Right cardiac atrium (tissue), 5 donors: ENCODE results near the gene FAIM2. TPM values are rescaled to one million over a fixed set of nuclear protein-coding genes. Genes with fewer than 3 reads are reported as not detected.

Experiments
- ATAC-seq, 2 donors: fragments of 200-7000 bp; cut with Tn5 transposase; one replicate each; pipeline versions ENCODE4 v1.8.0 to v1.9.1; 2020; ENCODE audit warnings: moderate library complexity in 2 of 2, mild to moderate bottlenecking in 1 of 2
- DNase-seq, 3 donors: peaks; one replicate each; pipeline ENCODE4 v3.0.0-alpha.2; 2020
- H3K27ac ChIP-seq: one replicate; pipeline ENCODE4 v1.5.1; 2013; ENCODE audit warnings: mild to moderate bottlenecking, low read length, control low read depth, moderate library complexity
- H3K27me3 ChIP-seq: one replicate; pipeline ENCODE4 v1.6.1; 2013; ENCODE audit not compliant: control insufficient read depth, insufficient read depth
- H3K4me1 ChIP-seq: one replicate; pipeline ENCODE4 v1.6.1; 2013; ENCODE audit warnings: low read length; ENCODE audit not compliant: control insufficient read depth, insufficient read depth
- H3K4me3 ChIP-seq: one replicate; pipeline ENCODE4 v1.5.1; 2013; ENCODE audit warnings: low read length, control low read depth
- H3K9me3 ChIP-seq: one replicate; pipeline ENCODE4 v1.6.1; 2013; ENCODE audit warnings: low read length; ENCODE audit not compliant: control insufficient read depth
- WGBS: extraction: QIAGEN DNeasy Blood & Tissue Kit; methylation state at CpG from one replicate; pipeline ENCODE4 v1.1.7; 2013; 5-methylcytosine and 5-hydroxymethylcytosine counted together
- intact Hi-C, 4 donors: fragments of 100-400 bp; cut with DNase I; formaldehyde crosslinking; loops; one replicate each; pipeline versions ENCODE4 v1.11.0 to v1.14.0; 2022 to 2023
- polyA plus RNA-seq: library from polyadenylated mRNA; stranded (reverse); fragments of 200-250 nt; gene quantifications from one replicate; pipeline ENCODE4 v1.2.3, GENCODE V29; 2013
- total RNA-seq, 4 donors: library from RNA; stranded (reverse); fragmentation: NEBNext Ultra II Directional; extraction: Animal tissue kit (Norgen Biotek cat#: 25700); gene quantifications; one replicate each; pipeline ENCODE4 v1.2.1, GENCODE V29; 2021
- donor health status: healthy with polysubstance abuse.
- donor health status: DM: no; HTN: yes; CAD: no.
- donor health status: DM: no; HTN: no; CAD: no.
- donor health status: DM: no; HTN: yes; CAD: no; lungs with severe emphysema.
- donor health status: DM: yes; HTN: yes; CAD: no.

Gene FAIM2
- total and polyA plus RNA-seq, 5 donors: 10.4 to 37.4 (median 23.7) TPM

DNA sequence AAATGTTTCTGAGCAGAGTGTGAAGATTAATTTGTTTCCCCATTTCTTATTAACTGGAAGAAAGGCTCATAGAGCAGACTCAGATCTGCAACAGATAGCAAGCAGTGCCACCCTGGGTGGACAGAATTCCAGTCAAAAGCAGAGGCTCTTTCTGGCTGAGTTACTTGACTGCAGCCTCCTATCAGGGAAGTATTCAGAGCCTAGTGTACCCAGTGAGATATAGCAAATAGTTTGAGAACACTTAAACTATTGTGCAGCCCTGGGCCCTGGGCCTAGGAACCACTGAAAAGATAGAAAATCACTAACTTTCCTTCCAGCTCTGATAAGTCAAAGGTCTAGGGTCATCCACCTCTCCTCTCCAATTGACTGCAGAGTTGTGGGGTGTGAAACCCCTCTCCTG, 35.6 kb upstream of the FAIM2 start:
- no peaks in the 10 kb centered on the region for H3K27me3 ChIP-seq
- H3K27ac ChIP-seq: no peak overlapping the region
- DNase-seq (no peak), ATAC-seq (peak; percentile 33 to 52)
- no peaks in the 10 kb centered on the region for H3K9me3 ChIP-seq
- intact Hi-C loops: no loop called here
- H3K4me1 ChIP-seq: peaks cover 3% of the 10 kb centered on the region
- H3K4me3 ChIP-seq: no peak overlapping the region

DNA sequence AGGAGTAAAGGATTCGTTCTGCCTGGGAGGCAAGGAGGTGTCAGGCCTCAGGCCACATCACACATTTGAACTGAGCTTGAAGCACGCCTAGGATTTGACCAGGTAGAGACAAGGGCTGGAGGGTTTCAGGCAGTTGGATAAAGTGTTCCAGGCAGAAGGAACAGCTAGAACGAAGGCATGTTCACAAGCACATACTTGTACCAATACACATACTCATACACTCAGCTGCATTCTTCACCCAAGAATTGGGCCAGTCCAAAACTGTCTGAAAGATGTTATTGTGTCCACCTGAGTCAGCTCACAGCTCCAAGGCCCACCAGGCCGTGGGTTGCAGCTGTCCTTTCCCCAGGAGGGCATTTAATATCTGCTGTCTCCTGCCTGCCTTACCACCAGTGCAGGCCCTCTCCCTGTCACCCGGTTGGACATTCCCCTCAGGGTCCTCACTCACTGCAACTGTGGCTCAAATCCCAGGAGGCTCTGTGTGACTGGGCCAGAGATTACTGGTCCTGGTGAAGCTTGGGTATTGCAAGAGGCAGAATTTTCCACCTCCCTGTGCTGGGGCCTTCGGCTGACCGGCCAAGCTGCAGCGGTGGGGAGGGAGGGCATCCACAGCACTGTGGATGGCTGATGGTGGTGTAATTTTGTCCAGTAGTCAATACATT, 34.1 kb upstream of the FAIM2 start:
- Histone ChIP-seq H3K27ac (no peak overlapping the region), H3K9me3 (no peaks in the 10 kb centered on the region), H3K27me3 (no peaks in the 10 kb centered on the region), H3K4me3 (no peak overlapping the region), H3K4me1 (peaks cover 4% of the 10 kb centered on the region)
- 82% methylated on average over 8 of the region's 8 CpGs for WGBS
- intact Hi-C loops: no loop called here
- DNase-seq (no peak), ATAC-seq (no peak)

DNA sequence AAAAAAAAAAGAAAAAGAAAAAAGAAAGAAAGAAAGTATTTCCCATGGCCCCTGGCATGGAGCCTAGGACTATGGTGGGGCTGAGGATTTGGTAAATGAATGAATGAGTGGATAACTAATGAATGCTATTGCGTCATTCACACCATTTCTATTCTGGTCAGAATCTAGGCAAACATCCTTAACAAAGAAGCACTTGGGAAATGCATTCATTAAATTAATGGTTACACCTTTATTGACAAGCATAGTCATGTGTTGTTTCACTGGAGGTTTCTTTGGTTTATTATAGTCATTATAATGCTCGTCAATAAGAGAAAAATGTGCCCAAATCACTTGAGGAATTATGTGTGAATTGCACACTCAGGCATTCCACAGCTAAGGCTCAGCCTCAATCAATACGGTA, 33.2 kb upstream of the FAIM2 start:
- Histone ChIP-seq H3K9me3 (no peaks in the 10 kb centered on the region), H3K4me3 (no peak overlapping the region), H3K27ac (no peak overlapping the region), H3K27me3 (no peaks in the 10 kb centered on the region), H3K4me1 (peaks cover 5% of the 10 kb centered on the region)
- no peak for DNase-seq
- ATAC-seq: no peak
- WGBS: 85% methylated on average over 3 of the region's 3 CpGs
- intact Hi-C loops: no loop called here

DNA sequence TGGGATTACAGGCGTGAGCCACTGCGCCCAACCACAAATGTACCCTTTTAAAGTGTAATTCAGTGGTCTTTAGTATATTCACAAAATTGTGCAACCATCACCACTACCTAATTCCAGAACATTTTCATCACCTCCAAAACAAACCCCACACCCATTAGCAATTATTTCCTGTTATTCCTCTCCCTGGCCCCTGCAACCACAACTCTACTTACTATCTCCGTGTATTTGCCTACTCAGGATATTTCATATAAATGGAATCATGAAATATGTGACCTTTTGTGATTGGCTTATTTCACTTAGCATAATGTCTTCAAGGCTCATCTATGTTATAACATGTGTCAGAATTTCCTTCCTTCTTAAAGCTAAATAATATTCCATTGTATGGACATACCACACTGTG, 30.8 kb upstream of the FAIM2 start:
- Histone ChIP-seq H3K27ac (no peak overlapping the region), H3K4me3 (no peak overlapping the region), H3K4me1 (peaks cover 5% of the 10 kb centered on the region), H3K27me3 (no peaks in the 10 kb centered on the region), H3K9me3 (no peaks in the 10 kb centered on the region)
- no peak for DNase-seq
- no peak for ATAC-seq
- intact Hi-C loops: no loop called here
- 85% methylated on average over 3 of the region's 3 CpGs for WGBS

DNA sequence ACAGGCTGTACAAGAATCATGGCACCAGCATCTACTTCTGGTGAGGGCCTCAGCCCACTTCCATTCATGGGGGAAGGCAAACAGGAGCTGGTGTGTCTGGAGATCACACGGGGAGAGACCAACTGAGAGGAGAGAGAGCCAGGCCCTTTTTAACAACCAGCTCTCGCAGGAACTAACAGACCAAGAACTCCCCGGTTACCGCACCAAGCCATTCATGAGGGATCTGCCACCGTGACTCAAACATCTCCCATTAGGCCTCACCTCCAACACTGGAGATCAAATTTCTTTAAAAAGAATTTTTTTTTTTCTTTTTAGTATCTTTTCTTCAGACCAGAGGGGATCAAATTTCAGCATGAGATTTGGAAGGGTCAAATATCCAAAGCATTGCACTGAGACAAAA, 30.1 kb upstream of the FAIM2 start:
- ATAC-seq: no peak
- 67% methylated on average over 5 of the region's 5 CpGs for WGBS
- no peak overlapping the region for H3K27ac ChIP-seq

DNA sequence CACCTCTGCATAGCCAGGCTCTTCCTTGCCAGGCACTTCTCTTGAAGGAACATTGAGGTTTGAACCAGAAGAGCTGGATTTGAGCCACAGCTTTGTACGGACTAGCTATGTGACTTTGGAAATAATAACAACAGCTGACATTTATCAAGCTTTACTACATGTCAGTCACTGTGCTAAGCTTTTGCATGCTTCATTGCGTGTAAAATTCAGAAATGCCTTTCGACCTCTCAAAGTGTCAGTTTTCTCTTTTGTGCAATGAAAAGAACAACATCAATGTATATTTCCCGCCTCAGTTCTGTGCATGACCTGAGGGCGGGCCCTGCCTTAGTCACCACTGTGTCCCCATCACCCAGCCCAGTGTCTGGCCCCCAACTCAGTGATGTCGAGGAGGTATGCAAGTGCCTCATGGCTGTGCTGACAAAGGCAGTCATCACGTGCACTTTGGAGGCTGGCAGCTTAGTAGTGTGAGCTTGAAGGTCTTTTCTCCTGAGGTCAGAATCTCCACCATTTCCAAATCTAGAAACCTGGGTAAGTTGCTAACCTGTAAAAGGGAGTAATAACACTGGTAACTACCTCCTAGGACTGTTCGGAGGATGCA, 28.9 kb upstream of the FAIM2 start:
- Histone ChIP-seq H3K4me1 (peaks cover 5% of the 10 kb centered on the region), H3K9me3 (no peaks in the 10 kb centered on the region), H3K27me3 (no peaks in the 10 kb centered on the region), H3K4me3 (no peak overlapping the region), H3K27ac (no peak overlapping the region)
- DNase-seq: no peak
- no peak for ATAC-seq
- 70% methylated on average over 8 of the region's 8 CpGs for WGBS
- intact Hi-C loops: no loop called here

More for the DNA sequence above, 30.1 kb upstream of the FAIM2 start:
- Histone ChIP-seq H3K4me3 (no peak overlapping the region), H3K4me1 (peaks cover 5% of the 10 kb centered on the region), H3K9me3 (no peaks in the 10 kb centered on the region), H3K27me3 (no peaks in the 10 kb centered on the region)
- no peak for DNase-seq
- intact Hi-C loops: no loop called here

DNA sequence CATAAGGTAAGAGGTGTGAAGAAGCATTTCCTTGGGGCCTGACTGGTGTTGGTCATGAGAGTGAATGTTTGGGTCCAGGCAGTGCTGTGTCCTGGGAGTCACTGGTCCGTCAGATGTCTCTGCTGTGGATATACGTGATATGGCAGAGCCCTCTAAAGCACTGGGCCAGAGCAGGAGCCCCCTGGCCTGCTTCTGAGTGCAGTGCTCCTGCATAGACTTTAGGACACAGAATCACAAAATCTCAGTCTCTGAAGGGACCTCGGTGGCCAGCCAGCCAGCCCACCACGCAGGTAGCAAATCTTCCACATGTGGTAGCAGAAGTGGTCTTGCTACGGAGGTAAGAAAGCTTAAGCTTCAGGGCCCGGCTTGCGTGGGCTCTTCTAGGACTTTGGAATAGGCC, 28.3 kb upstream of the FAIM2 start:
- Histone ChIP-seq H3K27ac (no peak overlapping the region), H3K27me3 (no peaks in the 10 kb centered on the region), H3K9me3 (no peaks in the 10 kb centered on the region), H3K4me3 (no peak overlapping the region), H3K4me1 (peaks cover 5% of the 10 kb centered on the region)
- intact Hi-C loops: no loop called here
- DNase-seq: no peak
- no peak for ATAC-seq
- WGBS: 71% methylated on average over 7 of the region's 7 CpGs

DNA sequence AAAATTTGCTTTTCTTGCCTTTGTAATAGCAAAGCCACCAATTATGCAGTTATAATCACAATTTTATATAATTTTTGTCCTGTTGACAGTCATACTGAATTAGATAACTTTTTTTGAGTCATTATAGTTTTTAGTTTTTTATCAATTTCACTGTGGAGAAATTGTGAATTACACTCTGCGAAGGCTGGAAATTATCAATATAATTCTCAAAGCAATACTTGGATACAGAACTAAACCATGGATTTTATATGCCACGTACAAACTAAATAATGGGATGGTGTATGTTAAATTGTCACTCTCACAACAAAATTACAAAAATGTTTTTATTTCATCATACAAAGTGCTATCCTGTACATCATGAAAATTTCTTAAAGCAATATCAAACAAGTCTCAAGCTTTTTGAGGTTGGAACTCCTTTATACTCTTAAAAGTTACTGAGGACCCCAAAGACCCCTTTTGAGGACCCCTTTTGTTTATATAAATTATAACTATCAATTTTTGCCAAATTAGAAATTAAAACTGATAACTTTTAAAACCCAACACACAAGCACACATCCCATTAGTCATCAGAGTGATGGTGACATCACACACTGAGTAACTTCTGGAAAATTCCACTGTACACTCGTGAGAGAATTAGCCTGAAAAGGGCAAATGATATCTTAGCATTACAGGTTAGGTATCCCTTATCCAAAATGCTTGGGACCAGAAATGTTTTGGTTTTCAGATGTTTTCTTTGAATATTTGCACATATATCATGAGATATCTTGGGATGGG, 27.0 kb upstream of the FAIM2 start:
- intact Hi-C loops: no loop called here
- peaks cover 5% of the 10 kb centered on the region for H3K4me1 ChIP-seq
- DNase-seq: no peak
- 59% methylated on average over 3 of the region's 3 CpGs for WGBS
- peak; percentile 53 to 74 for ATAC-seq
- H3K27me3 ChIP-seq: no peaks in the 10 kb centered on the region
- H3K4me3 ChIP-seq: no peak overlapping the region
- H3K9me3 ChIP-seq: no peaks in the 10 kb centered on the region
- H3K27ac ChIP-seq: no peak overlapping the region

DNA sequence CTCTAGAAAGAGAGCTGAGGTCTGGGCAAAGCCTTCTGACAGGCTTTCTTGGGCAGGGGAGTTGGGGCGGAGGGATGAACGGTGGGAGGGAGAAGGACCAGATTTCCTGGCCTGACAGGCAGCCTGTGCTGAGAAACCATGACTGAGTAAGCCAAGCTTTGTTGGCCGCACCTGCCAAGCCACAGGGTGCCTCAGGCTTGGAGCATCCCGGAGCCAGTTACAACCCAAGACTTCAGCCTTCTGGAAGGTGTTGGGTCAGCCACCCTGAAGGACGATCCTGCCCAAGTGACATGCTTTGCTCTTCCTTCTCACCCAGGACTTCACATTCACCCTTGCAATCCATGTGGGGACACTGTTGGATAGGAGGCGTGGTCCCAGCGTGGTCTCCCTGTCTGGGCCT, 25.9 kb upstream of the FAIM2 start:
- Histone ChIP-seq H3K9me3 (no peaks in the 10 kb centered on the region), H3K4me1 (peaks cover 5% of the 10 kb centered on the region), H3K27me3 (no peaks in the 10 kb centered on the region), H3K27ac (no peak overlapping the region), H3K4me3 (no peak overlapping the region)
- no peak for ATAC-seq
- intact Hi-C loops: no loop called here
- 85% methylated on average over 7 of the region's 7 CpGs for WGBS
- DNase-seq: no peak

DNA sequence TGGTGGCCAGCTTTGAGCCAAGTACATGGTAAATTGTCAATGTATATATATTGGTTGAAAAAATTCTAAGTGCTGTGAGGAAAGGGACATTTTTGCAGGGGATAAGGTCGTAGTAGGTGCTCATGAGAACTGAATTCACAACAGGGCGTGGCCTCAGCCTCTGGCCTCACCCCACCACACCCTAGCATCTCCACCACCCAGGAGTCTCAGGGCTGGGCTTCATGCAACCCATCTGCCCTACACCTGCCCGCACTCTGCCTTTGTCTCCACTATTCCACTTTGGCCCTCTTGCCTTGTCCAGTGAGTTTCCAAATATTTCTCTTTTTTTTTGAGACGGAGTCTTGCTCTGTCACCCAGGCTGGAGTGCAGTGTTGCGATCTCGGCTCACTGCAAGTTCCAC, 24.8 kb upstream of the FAIM2 start:
- peaks cover 5% of the 10 kb centered on the region for H3K4me1 ChIP-seq
- H3K9me3 ChIP-seq: no peaks in the 10 kb centered on the region
- intact Hi-C loops: no loop called here
- H3K4me3 ChIP-seq: no peak overlapping the region
- DNase-seq: no peak
- 96% methylated on average over 6 of the region's 6 CpGs for WGBS
- H3K27me3 ChIP-seq: no peaks in the 10 kb centered on the region
- no peak for ATAC-seq
- H3K27ac ChIP-seq: no peak overlapping the region

DNA sequence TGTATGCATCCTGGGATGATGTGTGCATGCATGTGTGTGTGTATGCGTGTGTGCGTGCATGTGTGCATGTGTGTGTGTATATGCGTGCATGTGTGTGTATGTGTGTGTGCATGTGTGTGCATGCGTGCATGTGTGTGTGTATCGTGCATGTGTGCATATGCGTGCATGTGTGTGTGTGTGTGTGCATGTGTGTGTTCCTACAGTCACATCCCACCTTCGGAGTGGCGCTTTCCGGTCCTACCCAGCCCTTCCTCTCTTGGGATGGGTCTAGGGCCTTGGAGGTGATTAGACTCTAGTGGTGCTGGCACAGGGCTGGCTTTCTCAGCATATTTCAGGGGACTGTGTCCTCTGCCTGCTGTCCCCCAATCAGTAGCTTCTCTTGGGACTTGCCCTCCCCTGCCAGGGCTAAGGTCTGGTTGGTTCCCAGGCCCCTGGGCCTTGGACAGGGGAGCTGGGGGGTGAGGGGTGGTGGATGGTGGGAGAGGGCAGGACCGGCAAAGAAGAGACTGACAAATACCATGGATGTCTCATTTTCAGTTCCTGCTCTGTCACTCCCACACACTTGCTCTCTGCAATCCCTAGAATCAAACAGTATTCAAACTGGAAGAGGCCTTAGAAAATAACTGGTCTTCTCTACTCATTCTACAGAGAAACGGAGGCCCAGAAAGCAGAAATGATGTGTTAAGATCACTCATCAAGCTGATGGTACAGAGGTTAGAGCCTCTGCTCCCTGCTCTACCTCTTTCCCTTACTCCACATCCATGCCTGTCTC, 21.9 kb upstream of the FAIM2 start:
- Histone ChIP-seq H3K9me3 (no peaks in the 10 kb centered on the region), H3K4me3 (no peak overlapping the region), H3K27me3 (no peaks in the 10 kb centered on the region), H3K27ac (no peak overlapping the region), H3K4me1 (peaks cover 5% of the 10 kb centered on the region)
- no peak for ATAC-seq
- no peak for DNase-seq
- intact Hi-C loops: no loop called here
- 86% methylated on average over 11 of the region's 11 CpGs for WGBS
